Neural cell (in vitro differentiated cells): ENCODE measurements around the gene RAB3D. TPM values are rescaled to one million over a fixed set of nuclear protein-coding genes. Genes with fewer than 3 reads are reported as not detected.

Source experiments
- H2AFZ ChIP-seq: fragments of 200-600, 300-800 bp; sonication (generic), shearing (Covaris generic); 2 replicates; pipeline ENCODE4 v1.6.0; 2014; ENCODE audit warnings: low read depth, mild to moderate bottlenecking, antibody characterized with exemption, low read length, moderate library complexity
- H3F3A ChIP-seq: fragments of 200-600 bp; shearing (Covaris generic); 2 replicates; pipeline ENCODE4 v1.6.1; 2016; ENCODE audit warnings: mild to moderate bottlenecking, moderate library complexity, mixed read lengths, antibody characterized with exemption, low read length; ENCODE audit not compliant: insufficient read depth, poor library complexity, severe bottlenecking
- H3K27ac ChIP-seq: fragments of 200-600, 300-800 bp; sonication (generic), shearing (Covaris generic); 2 replicates; pipeline ENCODE4 v1.5.1; 2014; ENCODE audit warnings: mild to moderate bottlenecking, low read length, moderate library complexity
- H3K27me3 ChIP-seq: fragments of 300-800, 200-600 bp; sonication (generic), shearing (Covaris generic); 2 replicates; pipeline ENCODE4 v1.6.0; 2014; ENCODE audit warnings: mild to moderate bottlenecking, low read depth, low read length, moderate library complexity; ENCODE audit not compliant: insufficient read depth
- H3K36me3 ChIP-seq: fragments of 300-800, 200-600 bp; sonication (generic), shearing (Covaris generic); 2 replicates; pipeline ENCODE4 v1.5.1; 2014; ENCODE audit warnings: mild to moderate bottlenecking, antibody characterized with exemption, low read length, moderate library complexity; ENCODE audit not compliant: insufficient read depth
- H3K4me2 ChIP-seq: fragments of 300-800, 200-600 bp; sonication (generic), shearing (Covaris generic); 2 replicates; pipeline ENCODE4 v1.6.0; 2014; ENCODE audit warnings: mild to moderate bottlenecking, low read length
- H3K4me3 ChIP-seq: fragments of 300-800, 200-600 bp; sonication (generic), shearing (Covaris generic); 2 replicates; pipeline ENCODE4 v1.5.1; 2014; ENCODE audit warnings: mild to moderate bottlenecking, low read length, moderate library complexity
- H3K79me2 ChIP-seq: fragments of 200-600 bp; shearing (Covaris generic); replicated peaks from 2 replicates; pipeline ENCODE4 v1.6.0; 2014; ENCODE audit warnings: mild to moderate bottlenecking, low read length, moderate library complexity; ENCODE audit not compliant: insufficient read depth
- H3K9ac ChIP-seq: fragments of 300-800, 200-600 bp; sonication (generic), shearing (Covaris generic); 2 replicates; pipeline ENCODE4 v1.6.1; 2016; ENCODE audit warnings: mild to moderate bottlenecking, low read length, mixed read lengths
- H3K9me2 ChIP-seq: fragments of 200-600 bp; shearing (Covaris generic); 2 replicates; pipeline ENCODE4 v1.6.1; 2016; ENCODE audit warnings: mild to moderate bottlenecking, low read length, mixed read lengths; ENCODE audit not compliant: insufficient read depth
- H3K9me3 ChIP-seq: fragments of 200-600, 300-800 bp; sonication (generic), shearing (Covaris generic); 2 replicates; pipeline ENCODE4 v1.6.1; 2016; ENCODE audit warnings: mild to moderate bottlenecking, mixed run types, low read length, moderate library complexity, mixed read lengths
- H4K20me1 ChIP-seq: fragments of 200-600 bp; shearing (Covaris generic); 2 replicates; pipeline ENCODE4 v1.6.1; 2016; ENCODE audit warnings: mild to moderate bottlenecking, mixed run types; ENCODE audit not compliant: insufficient read depth
- EP300 ChIP-seq: fragments of 450-650 bp; conservative IDR thresholded peaks from 2 replicates; pipeline ENCODE4 v1.6.1; 2014; ENCODE audit warnings: antibody characterized with exemption, mild to moderate bottlenecking, moderate library complexity; ENCODE audit not compliant: poor library complexity, severe bottlenecking
- EZH2 ChIP-seq: fragments of 200-600, 300-800 bp; shearing (Covaris generic), sonication (generic); IDR thresholded peaks from 2 replicates; pipeline ENCODE4 v1.6.1; 2014; ENCODE audit warnings: antibody characterized with exemption, low read length, borderline replicate concordance, mild to moderate bottlenecking; ENCODE audit not compliant: insufficient read depth, poor library complexity, severe bottlenecking
- MXI1 ChIP-seq: fragments of 450-650 bp; conservative IDR thresholded peaks from 2 replicates; pipeline ENCODE4 v1.6.1; 2014; ENCODE audit warnings: antibody characterized with exemption, mild to moderate bottlenecking; ENCODE audit not compliant: poor library complexity, severe bottlenecking
- POLR2AphosphoS5 ChIP-seq: IDR thresholded peaks from 2 replicates; pipeline ENCODE4 v1.6.1; 2012
- RAD21 ChIP-seq: fragments of 450-650 bp; conservative IDR thresholded peaks from 2 replicates; pipeline ENCODE4 v1.6.1; 2014; ENCODE audit warnings: antibody characterized with exemption, mild to moderate bottlenecking, moderate library complexity
- SMC3 ChIP-seq: fragments of 450-650 bp; conservative IDR thresholded peaks from 2 replicates; pipeline ENCODE4 v1.6.1; 2014; ENCODE audit warnings: antibody characterized with exemption, mild to moderate bottlenecking, moderate library complexity; ENCODE audit not compliant: poor library complexity
- TAF1 ChIP-seq: IDR thresholded peaks from 2 replicates; pipeline ENCODE4 v1.6.1; 2012; ENCODE audit warnings: low read depth
- polyA plus RNA-seq: library from polyadenylated mRNA; depleted of rRNA; stranded (reverse); fragments of >200 nt; gene quantifications from 2 replicates; pipeline ENCODE4 v1.2.3, GENCODE V29; 2014
- TF ChIP-seq, protein P1 (sequence below): IDR thresholded peaks from 2 replicates; pipeline ENCODE4 v1.6.1; 2012; ENCODE audit warnings: borderline replicate concordance
- TF ChIP-seq, protein P2 (sequence below): fragments of 450-650 bp; IDR thresholded peaks from 2 replicates; pipeline ENCODE4 v1.5.1; 2014; ENCODE audit warnings: antibody characterized with exemption, mild to moderate bottlenecking, moderate library complexity; ENCODE audit not compliant: poor library complexity, severe bottlenecking

RAB3D gene
- polyA plus RNA-seq, 1 donor from 2014 or later, result 19.3 TPM

DNA sequence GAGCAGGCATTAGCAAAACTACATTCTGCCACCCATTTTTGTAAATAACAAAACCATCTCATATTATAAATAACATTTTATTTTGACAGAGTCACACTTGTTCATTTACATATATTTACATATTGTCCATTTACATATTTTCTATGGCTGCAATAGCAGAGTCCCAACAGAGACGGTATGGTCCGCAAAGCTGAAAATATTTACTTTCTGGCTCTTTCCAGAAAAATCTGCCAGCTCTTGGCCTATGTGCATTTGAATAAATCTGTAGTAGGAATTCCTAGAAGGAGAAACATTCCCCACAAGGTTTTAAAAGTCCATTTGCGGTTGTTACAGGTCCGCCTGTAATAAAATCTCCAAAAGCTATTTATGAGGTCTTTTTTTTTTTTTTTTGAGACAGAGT, 49.2 kb downstream of the RAB3D start:
- Histone ChIP-seq H3K9me2 (no peaks in the 10 kb centered on the region), H3K79me2 (no peaks in the 10 kb centered on the region), H3F3A (no peaks in the 10 kb centered on the region), H2AFZ (no peak overlapping the region), H3K27ac (no peak overlapping the region), H3K36me3 (no peaks in the 10 kb centered on the region), H3K4me3 (no peak overlapping the region), H3K9me3 (no peaks in the 10 kb centered on the region), H3K27me3 (no peaks in the 10 kb centered on the region), H3K4me2 (no peak overlapping the region), H3K9ac (no peak overlapping the region), H4K20me1 (no peaks in the 10 kb centered on the region)
- no peak for TF ChIP-seq RAD21
- TF ChIP-seq EP300, result no peak
- no peak for TF ChIP-seq EZH2
- no peak for TF ChIP-seq POLR2AphosphoS5
- no peak for TF ChIP-seq TAF1
- TF ChIP-seq, protein P1, sequence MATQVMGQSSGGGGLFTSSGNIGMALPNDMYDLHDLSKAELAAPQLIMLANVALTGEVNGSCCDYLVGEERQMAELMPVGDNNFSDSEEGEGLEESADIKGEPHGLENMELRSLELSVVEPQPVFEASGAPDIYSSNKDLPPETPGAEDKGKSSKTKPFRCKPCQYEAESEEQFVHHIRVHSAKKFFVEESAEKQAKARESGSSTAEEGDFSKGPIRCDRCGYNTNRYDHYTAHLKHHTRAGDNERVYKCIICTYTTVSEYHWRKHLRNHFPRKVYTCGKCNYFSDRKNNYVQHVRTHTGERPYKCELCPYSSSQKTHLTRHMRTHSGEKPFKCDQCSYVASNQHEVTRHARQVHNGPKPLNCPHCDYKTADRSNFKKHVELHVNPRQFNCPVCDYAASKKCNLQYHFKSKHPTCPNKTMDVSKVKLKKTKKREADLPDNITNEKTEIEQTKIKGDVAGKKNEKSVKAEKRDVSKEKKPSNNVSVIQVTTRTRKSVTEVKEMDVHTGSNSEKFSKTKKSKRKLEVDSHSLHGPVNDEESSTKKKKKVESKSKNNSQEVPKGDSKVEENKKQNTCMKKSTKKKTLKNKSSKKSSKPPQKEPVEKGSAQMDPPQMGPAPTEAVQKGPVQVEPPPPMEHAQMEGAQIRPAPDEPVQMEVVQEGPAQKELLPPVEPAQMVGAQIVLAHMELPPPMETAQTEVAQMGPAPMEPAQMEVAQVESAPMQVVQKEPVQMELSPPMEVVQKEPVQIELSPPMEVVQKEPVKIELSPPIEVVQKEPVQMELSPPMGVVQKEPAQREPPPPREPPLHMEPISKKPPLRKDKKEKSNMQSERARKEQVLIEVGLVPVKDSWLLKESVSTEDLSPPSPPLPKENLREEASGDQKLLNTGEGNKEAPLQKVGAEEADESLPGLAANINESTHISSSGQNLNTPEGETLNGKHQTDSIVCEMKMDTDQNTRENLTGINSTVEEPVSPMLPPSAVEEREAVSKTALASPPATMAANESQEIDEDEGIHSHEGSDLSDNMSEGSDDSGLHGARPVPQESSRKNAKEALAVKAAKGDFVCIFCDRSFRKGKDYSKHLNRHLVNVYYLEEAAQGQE, result no peak
- TF ChIP-seq, protein P2, sequence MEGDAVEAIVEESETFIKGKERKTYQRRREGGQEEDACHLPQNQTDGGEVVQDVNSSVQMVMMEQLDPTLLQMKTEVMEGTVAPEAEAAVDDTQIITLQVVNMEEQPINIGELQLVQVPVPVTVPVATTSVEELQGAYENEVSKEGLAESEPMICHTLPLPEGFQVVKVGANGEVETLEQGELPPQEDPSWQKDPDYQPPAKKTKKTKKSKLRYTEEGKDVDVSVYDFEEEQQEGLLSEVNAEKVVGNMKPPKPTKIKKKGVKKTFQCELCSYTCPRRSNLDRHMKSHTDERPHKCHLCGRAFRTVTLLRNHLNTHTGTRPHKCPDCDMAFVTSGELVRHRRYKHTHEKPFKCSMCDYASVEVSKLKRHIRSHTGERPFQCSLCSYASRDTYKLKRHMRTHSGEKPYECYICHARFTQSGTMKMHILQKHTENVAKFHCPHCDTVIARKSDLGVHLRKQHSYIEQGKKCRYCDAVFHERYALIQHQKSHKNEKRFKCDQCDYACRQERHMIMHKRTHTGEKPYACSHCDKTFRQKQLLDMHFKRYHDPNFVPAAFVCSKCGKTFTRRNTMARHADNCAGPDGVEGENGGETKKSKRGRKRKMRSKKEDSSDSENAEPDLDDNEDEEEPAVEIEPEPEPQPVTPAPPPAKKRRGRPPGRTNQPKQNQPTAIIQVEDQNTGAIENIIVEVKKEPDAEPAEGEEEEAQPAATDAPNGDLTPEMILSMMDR, result no peak
- TF ChIP-seq MXI1, result no peak
- TF ChIP-seq SMC3, result no peak

DNA sequence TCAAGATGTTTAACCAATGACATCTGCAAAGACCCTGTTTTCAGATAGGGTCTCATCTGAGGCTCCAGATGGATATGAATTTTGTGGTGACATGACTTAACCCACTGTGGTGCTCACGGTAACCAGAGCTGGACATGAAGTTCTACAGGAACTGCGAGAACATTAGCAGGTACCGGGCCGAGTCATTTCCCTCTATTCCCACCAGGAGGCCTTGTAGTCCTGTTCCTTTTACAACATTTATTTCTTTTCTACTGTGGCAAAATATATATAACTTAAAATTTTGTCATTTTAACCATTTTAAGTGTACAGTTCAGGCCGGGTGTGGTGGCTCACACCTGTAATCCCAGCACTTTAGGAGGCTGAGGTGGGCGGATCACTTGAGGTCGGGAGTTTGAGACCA, 51.1 kb downstream of the RAB3D start:
- Histone ChIP-seq H3K27ac (no peak overlapping the region), H3F3A (no peaks in the 10 kb centered on the region), H3K9ac (no peak overlapping the region), H2AFZ (no peak overlapping the region), H3K79me2 (no peaks in the 10 kb centered on the region), H3K4me3 (no peak overlapping the region), H3K9me2 (no peaks in the 10 kb centered on the region), H3K9me3 (no peaks in the 10 kb centered on the region), H3K36me3 (no peaks in the 10 kb centered on the region), H4K20me1 (no peaks in the 10 kb centered on the region), H3K4me2 (no peak overlapping the region), H3K27me3 (no peaks in the 10 kb centered on the region)
- no peak for TF ChIP-seq MXI1
- no peak for TF ChIP-seq EP300
- no peak for TF ChIP-seq EZH2
- TF ChIP-seq, protein P2, result no peak
- TF ChIP-seq, protein P1, result no peak
- TF ChIP-seq SMC3, result no peak
- no peak for TF ChIP-seq POLR2AphosphoS5
- TF ChIP-seq RAD21, result no peak
- TF ChIP-seq TAF1, result no peak
